Ovary (tissue), 3 donors: ENCODE measurements around the gene MTHFS.
"Not testable (repeated sequence)": the region's sequence is repeated elsewhere in the genome, so short reads cannot be mapped to it uniquely, and the experiment has no call there.

Experiments used
- CTCF ChIP-seq, 3 donors: fragments of 450-650 bp in 2 of 3; fragments of 200-600 bp in 1 of 3; IDR thresholded peaks; one replicate each; pipeline versions ENCODE4 v1.5.1 to v1.8.0; 2016 to 2022; ENCODE audit warnings: antibody characterized with exemption in 3 of 3, mild to moderate bottlenecking in 1 of 3
- EP300 ChIP-seq: sonication (generic); formaldehyde crosslinking; IDR thresholded peaks from one replicate; pipeline ENCODE4 v1.6.1; 2017; ENCODE audit warnings: antibody characterized with exemption
- POLR2A ChIP-seq: fragments of 450-650 bp; IDR thresholded peaks from one replicate; pipeline ENCODE4 v1.6.1; 2017; ENCODE audit warnings: antibody characterized with exemption, mild to moderate bottlenecking, moderate library complexity
- donor health status: DM: no; HTN: no; CAD: no.

DNA sequence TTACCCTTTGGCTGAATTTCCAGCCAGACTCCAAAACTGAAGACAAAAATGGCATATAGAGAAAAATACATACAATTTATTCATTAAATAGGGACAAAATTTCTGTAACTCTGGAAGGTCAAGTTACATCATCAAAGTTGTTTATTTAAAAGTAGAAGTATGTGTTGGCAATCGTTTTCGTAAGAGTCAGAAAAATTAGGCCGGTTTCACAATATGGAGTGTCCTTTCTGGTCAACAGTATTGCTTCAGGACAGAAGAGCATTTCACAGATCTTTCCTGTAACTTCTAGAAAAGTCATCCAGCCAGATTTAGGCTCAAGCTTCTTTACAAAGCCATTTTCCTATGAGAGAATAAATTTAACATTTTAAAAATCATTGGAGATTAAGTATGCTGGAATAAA is 2.0 kb upstream of the MTHFS start:
- not testable (repeated sequence) for TF ChIP-seq POLR2A; CTCF (IDR thresholded peaks at IDR 0.05); EP300
